Heart right ventricle (tissue), 16 donors: Measurements from ENCODE around the gene IGSF9. TPM values are rescaled to one million over a fixed set of nuclear protein-coding genes. Genes with fewer than 3 reads are reported as not detected.
"Not testable (repeated sequence)": the region's sequence is repeated elsewhere in the genome, so short reads cannot be mapped to it uniquely, and the experiment has no call there.

Experiments used
- ATAC-seq, 8 donors: fragments of 200-7000 bp; cut with Tn5 transposase; one replicate each; pipeline ENCODE4 v1.9.1; 2020; ENCODE audit warnings: mild to moderate bottlenecking in 8 of 8, moderate library complexity in 8 of 8, moderate number of reproducible peaks in 1 of 8
- DNase-seq, 2 donors: peaks; one replicate each; pipeline ENCODE4 v3.0.0-alpha.2; 2020
- H3K27ac ChIP-seq, 10 donors: fragments of 200-600 bp; sonication (generic) in 2 of 10; one replicate each; pipeline versions ENCODE4 v1.5.0 to v1.8.0; 2020 to 2022; ENCODE audit warnings: mild to moderate bottlenecking in 3 of 10
- H3K27me3 ChIP-seq, 7 donors: fragments of 200-600 bp; one replicate each; pipeline ENCODE4 v1.8.0; 2021 to 2022; ENCODE audit warnings: mild to moderate bottlenecking in 2 of 7
- H3K36me3 ChIP-seq, 9 donors: fragments of 200-600 bp; sonication (generic) in 1 of 9; one replicate each; pipeline versions ENCODE4 v1.5.0 to v1.8.0; 2020 to 2022; ENCODE audit warnings: mild to moderate bottlenecking in 2 of 9
- H3K4me1 ChIP-seq, 9 donors: fragments of 200-600 bp; sonication (generic) in 1 of 9; one replicate each; pipeline versions ENCODE4 v1.5.0 to v1.8.0; 2020 to 2022; ENCODE audit warnings: mild to moderate bottlenecking in 4 of 9
- H3K4me3 ChIP-seq, 10 donors: fragments of 200-600 bp; sonication (generic) in 2 of 10; one replicate each; pipeline versions ENCODE4 v1.5.0 to v1.8.0; 2020 to 2022; ENCODE audit warnings: mild to moderate bottlenecking in 7 of 10, moderate library complexity in 2 of 10
- H3K9me3 ChIP-seq, 11 donors: fragments of 200-600 bp in 10 of 11; sonication (generic) in 2 of 11; one replicate each; pipeline versions ENCODE4 v1.5.0 to v1.8.0; 2013 to 2022; ENCODE audit warnings: mild to moderate bottlenecking in 2 of 11, control low read depth in 1 of 11, moderate library complexity in 1 of 11
- WGBS, 2 donors: extraction: QIAGEN DNeasy Blood & Tissue Kit; methylation state at CpG; one replicate each; pipeline ENCODE4 v1.1.7; 2013; ENCODE audit warnings: inconsistent platforms in 1 of 2; 5-methylcytosine and 5-hydroxymethylcytosine counted together
- intact Hi-C, 10 donors: fragments of 100-400 bp; cut with DNase I; formaldehyde crosslinking; loops; one replicate each; pipeline versions ENCODE4 v1.11.1 to v1.14.2; 2022
- polyA plus RNA-seq, 2 donors: library from polyadenylated mRNA; stranded (reverse); fragments of 200-250 nt; gene quantifications; one replicate each; pipeline ENCODE4 v1.2.3, GENCODE V29; 2013
- total RNA-seq, 10 donors: library from RNA; stranded (reverse); fragmentation: NEBNext Ultra II Directional in 3 of 10; extraction: Animal tissue kit (Norgen Biotek cat#: 25700) in 3 of 10; gene quantifications; one replicate each; pipeline versions ENCODE4 v1.2.1 to v1.2.4, GENCODE V29; 2021 to 2023
- TF ChIP-seq, protein P1 (sequence below), 9 donors: fragments of 200-600 bp; sonication (generic) in 2 of 9; IDR thresholded peaks; one replicate each; pipeline versions ENCODE4 v1.5.0 to v1.8.0; 2021 to 2022; ENCODE audit warnings: antibody characterized with exemption in 9 of 9, mild to moderate bottlenecking in 5 of 9, moderate library complexity in 1 of 9
- donor health status: Arrhythmogenic right ventricular cardiomyopathy.
- donor health status: ischemic (EF 13 %, LVEDD 7.1; RV severe dilation, severe dysfunction).
- donor health status: healthy with polysubstance abuse.
- donor health status: DM: no; HTN: yes; CAD: no.
- donor health status: DM: no; HTN: no; CAD: no.
- donor health status: ischemic (EF 25% LVEDD 6.9; RV normal size, moderate dysfunction).
- donor health status: ischemic (EF 25% LVEDD 5.7; RV mildly dilated, moderate dysfunction).
- donor health status: healthy.
- donor health status: DM: yes; HTN: yes; CAD: no.
- donor health status: Ischemic cardiomyopathy.
- donor health status: ischemic (EF 35%, LVEDD 5.7; RV mildly dilated, moderate dysfunction).
- donor health status: nonischemic (EF 11% LVEDD 7.7; RV severe dilation, severe dysfunction).
- donor health status: DM: yes; HTN: yes; CAD: no.
- donor health status: PGD.
- donor health status: ischemic (EF 29% LVEDD 5.4; RV normal size, mild dysfunction).
- donor health status: nonischemic (EF 23%, LVEDD 6.1; RV moderate dilation, normal function).

Gene IGSF9
- total and polyA plus RNA-seq, 12 donors: 0.03 to 0.15 (median 0.08) TPM; not detected in 7

DNA sequence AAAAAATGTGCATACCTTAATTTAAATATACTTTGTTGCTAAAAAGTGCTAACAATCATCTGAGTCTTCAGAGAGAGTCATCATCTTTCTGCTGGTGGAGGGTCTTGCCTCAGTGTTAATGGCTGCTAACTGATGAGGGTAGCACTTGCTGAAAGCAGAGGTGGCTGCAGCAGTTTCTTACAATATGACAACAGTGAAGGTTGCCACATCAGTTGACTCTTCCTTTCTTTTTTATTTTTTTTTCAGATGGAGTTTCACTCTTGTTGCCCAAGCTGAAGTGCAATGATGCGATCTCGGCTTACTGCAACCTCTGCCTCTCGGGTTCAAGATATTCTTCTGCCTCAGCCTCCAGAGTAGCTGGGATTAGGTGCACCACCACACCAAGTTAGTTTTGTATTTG lies 42.9 kb downstream of the IGSF9 start:
- no peaks in the 10 kb centered on the region for H3K36me3 ChIP-seq
- H3K9me3 ChIP-seq: peaks cover 0 to 14% (median 0%) of the 10 kb centered on the region in 11 donors
- DNase-seq (no peak), ATAC-seq (no peak)
- H3K27ac ChIP-seq: no peak overlapping the region
- H3K4me1 ChIP-seq: peaks cover 0 to 26% (median 13%) of the 10 kb centered on the region in 9 donors
- TF ChIP-seq, protein P1, sequence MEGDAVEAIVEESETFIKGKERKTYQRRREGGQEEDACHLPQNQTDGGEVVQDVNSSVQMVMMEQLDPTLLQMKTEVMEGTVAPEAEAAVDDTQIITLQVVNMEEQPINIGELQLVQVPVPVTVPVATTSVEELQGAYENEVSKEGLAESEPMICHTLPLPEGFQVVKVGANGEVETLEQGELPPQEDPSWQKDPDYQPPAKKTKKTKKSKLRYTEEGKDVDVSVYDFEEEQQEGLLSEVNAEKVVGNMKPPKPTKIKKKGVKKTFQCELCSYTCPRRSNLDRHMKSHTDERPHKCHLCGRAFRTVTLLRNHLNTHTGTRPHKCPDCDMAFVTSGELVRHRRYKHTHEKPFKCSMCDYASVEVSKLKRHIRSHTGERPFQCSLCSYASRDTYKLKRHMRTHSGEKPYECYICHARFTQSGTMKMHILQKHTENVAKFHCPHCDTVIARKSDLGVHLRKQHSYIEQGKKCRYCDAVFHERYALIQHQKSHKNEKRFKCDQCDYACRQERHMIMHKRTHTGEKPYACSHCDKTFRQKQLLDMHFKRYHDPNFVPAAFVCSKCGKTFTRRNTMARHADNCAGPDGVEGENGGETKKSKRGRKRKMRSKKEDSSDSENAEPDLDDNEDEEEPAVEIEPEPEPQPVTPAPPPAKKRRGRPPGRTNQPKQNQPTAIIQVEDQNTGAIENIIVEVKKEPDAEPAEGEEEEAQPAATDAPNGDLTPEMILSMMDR (IDR thresholded peaks at IDR 0.05): no peak
- peaks cover 0 to 4% (median 0%) of the 10 kb centered on the region in 7 donors for H3K27me3 ChIP-seq
- H3K4me3 ChIP-seq: no peak overlapping the region
- 98 to 99% methylated on average over 3 of the region's 3 CpGs for WGBS, 2 donors
- intact Hi-C loops: no loop called here

DNA sequence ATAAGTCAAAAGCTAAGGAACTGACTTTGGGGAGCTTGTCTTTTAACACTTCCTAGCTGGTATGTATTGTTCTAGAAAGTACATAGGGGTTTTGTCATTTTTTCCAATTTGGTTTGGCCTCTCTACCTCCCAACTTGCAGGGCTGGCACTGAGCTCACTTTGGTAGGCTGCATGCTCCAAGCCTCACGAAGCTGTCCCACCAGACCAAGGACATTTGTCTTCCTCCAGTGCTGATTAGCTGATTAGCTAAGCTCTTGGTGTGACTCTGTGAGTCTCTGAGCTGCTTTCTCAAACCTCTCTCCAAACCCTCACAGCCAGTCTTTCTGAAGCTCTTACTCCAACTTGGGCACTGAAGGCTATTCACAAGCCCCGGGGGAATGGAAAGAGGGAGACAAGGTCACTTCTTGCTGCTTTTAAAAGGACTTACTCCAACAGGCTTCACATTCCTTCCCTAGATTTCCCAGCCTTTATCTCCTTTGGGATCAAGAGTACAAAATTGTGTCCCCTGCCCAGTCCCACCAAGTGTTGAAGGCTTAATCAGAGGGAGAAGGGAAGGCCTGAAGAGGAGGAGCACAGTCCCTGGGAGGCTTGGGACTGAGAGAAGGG lies 44.6 kb downstream of the IGSF9 start:
- TF ChIP-seq, protein P1 (IDR thresholded peaks at IDR 0.05): no peak
- Histone ChIP-seq H3K27me3 (peaks cover 0 to 4% (median 0%) of the 10 kb centered on the region in 7 donors), H3K36me3 (no peaks in the 10 kb centered on the region), H3K4me3 (no peak overlapping the region), H3K9me3 (peaks cover 0 to 14% (median 0%) of the 10 kb centered on the region in 11 donors), H3K4me1 (peaks cover 0 to 43% (median 23%) of the 10 kb centered on the region in 9 donors), H3K27ac (peak overlapping the region in 2 of 10 donors; percentile 29 to 44)
- ATAC-seq (no peak), DNase-seq (no peak)
- 76 to 78% methylated on average over 2 of the region's 2 CpGs for WGBS, 2 donors
- intact Hi-C loops: no loop called here

DNA sequence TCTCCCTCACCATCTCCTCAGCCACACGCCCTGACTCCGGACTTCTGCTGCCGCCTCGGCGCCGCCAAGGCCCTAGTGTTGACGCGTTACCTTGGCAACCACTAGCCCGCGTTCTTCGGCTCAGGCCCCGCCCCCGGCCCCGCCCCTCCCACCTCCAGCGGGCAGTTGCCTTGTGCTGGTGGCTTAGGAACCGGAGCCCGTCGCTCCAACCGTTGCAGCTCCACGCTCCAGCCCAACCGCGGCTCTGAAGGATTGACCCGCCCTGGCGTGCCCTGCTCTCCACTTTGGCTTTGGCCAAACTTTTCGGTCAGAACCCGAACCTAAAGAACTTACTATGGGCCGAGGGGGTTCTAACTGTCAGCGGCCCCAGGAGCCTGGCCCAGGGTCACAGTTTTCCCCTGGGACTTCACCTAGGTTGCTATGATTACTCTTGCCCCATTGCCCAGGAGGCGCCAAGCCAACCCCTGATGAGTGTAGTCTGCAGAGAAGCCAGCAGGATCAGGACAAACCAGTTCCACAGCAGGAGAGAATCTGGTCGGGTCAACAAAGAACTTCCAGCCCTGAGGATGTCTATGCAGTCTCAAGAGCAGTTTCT lies 45.2 kb downstream of the IGSF9 start, which contains the start of gene CFAP45:
Gene CFAP45, minus strand, starts transcription at position 80 of the 595 bp plus-strand sequence. Its CDS starts 67 bp downstream, at position 13.
- DNase-seq (peak; percentile 83 to 84), ATAC-seq (peak; percentile 77 to 94 (median 91))
- Histone ChIP-seq H3K27me3 (peaks cover 0 to 4% (median 0%) of the 10 kb centered on the region in 7 donors), H3K4me1 (peaks cover 0 to 49% (median 29%) of the 10 kb centered on the region in 9 donors), H3K9me3 (peaks cover 0 to 14% (median 0%) of the 10 kb centered on the region in 11 donors), H3K27ac (peak within 1 kb of the TSS in 6 of 10 donors; percentile 2 to 44 (median 32)), H3K36me3 (no peaks in the 10 kb centered on the region), H3K4me3 (peak within 1 kb of the TSS in 1 of 10 donors; percentile 10)
- 16 to 17% methylated on average over 30 of the region's 30 CpGs for WGBS, 2 donors
- TF ChIP-seq, protein P1 (IDR thresholded peaks at IDR 0.05): no peak
- intact Hi-C loops: no loop called here

DNA sequence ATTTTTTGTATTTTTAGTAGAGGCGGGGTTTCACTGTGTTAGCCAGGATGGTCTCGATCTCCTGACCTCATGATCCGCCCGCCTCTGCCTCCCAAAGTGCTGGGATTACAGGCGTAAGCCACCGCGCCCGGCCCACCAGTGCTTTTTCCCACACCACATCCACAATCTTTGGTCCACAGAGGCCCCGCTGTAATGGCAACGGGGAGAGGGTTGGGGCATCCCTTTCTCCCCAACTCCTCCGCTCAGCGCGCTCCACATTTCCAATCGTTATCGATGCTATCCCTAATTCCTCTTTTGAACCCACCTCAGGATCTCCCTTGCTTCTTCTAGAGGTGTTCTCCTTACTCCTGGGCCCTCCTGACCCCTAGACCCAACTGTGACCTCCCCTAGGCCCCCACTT lies 45.8 kb downstream of the IGSF9 start:
- H3K9me3 ChIP-seq: peaks cover 0 to 14% (median 0%) of the 10 kb centered on the region in 11 donors
- ATAC-seq, DNase-seq, H3K27me3 ChIP-seq, H3K36me3 ChIP-seq: not testable (repeated sequence)
- WGBS, 2 donors: 85% methylated on average over 11 to 12 of the region's 15 CpGs
- intact Hi-C loops: loop anchor here in 3 of 10 donors (10.0 kb wide), 2 partner anchors 685 to 735 kb away; no protein-coding TSS in a partner anchor
- peak overlapping the region in 1 of 10 donors; percentile 10 for H3K4me3 ChIP-seq
- H3K27ac ChIP-seq: peak overlapping the region in 4 of 10 donors; percentile 2 to 43 (median 32)
- H3K4me1 ChIP-seq: peaks cover 0 to 49% (median 29%) of the 10 kb centered on the region in 9 donors
